DOHH2 (cell line): ENCODE results near the gene YEATS2.

ENCODE experiments used
- CTCF ChIP-seq: fragments of 200-600 bp; sonication (generic); IDR thresholded peaks from one replicate; pipeline ENCODE4 v1.5.1; 2014; ENCODE audit warnings: antibody characterized with exemption, mild to moderate bottlenecking, low read depth, low read length; ENCODE audit not compliant: poor library complexity, severe bottlenecking
- EZH2phosphoT487 ChIP-seq: fragments of 200-600 bp; sonication (generic); IDR thresholded peaks from 2 replicates; pipeline ENCODE4 v1.6.1; 2017; ENCODE audit warnings: borderline replicate concordance, mild to moderate bottlenecking, antibody characterized with exemption, low read length, moderate library complexity, mixed read lengths

- TF ChIP-seq CTCF (no peak), EZH2phosphoT487 (no peak)
Observed at GRCh38 chr3:183828538-183828870, 130.9 kb downstream of the YEATS2 start.
